ENCODE data around the gene MAPKAP1. TPM values are rescaled to one million over a fixed set of nuclear protein-coding genes. Genes with fewer than 3 reads are reported as not detected.

MAPKAP1 gene
- total and polyA plus RNA-seq, 9 of the 15 experiments (the other 6 are each of a cell fraction or from before 2014, with no cell fraction given), result 2.6 to 82.1 (median 61.1) TPM

- CTCF ChIA-PET (ENCODE audit: low intra/inter-chr PET ratio), result no interaction called here
Measured at GRCh38 chr9:125455876-125456275, 251.1 kb downstream of the MAPKAP1 start.

More at GRCh38 chr9:125455876-125456275, 251.1 kb downstream of the MAPKAP1 start:
- POLR2A ChIA-PET, result interaction anchor here (1.7 kb wide), 1 partner anchor 18 kb away, joined by 3 read pairs; no protein-coding TSS in a partner anchor
- no peaks in the 10 kb centered on the region for H3K79me2 ChIP-seq (ENCODE audit: control insufficient read depth, insufficient read depth, low read length)
- no peak overlapping the region for H3K9ac ChIP-seq (ENCODE audit: insufficient read depth in 1 of 2, low read depth in 2 of 2, low read length in 2 of 2)
- 0 out of 4 replicates have a peak, but pooled peaks of 1 of the 2 experiments have one; percentile 55 for TF ChIP-seq HDAC1 (IDR thresholded peaks at IDR 0.05)
- TF ChIP-seq TRIM24 (IDR thresholded peaks at IDR 0.05), result peak; percentile 59 to 77; a peak in 3 of 4 replicates
- TF ChIP-seq ZNF280A (IDR thresholded peaks at IDR 0.05; ENCODE audit: low read depth, partially characterized antibody), result peak; percentile 82
- TF ChIP-seq EWSR1 (IDR thresholded peaks at IDR 0.05; ENCODE audit: borderline replicate concordance, low read depth, partially characterized antibody), result no peak
- TF ChIP-seq CBX3 (IDR thresholded peaks at IDR 0.05; ENCODE audit: borderline replicate concordance in 1 of 2, low read length in 2 of 2), result peak in 1 of 2 experiments; percentile 96; a peak in 1 of 3 replicates
- TF ChIP-seq ZNF766 (CRISPR knock-in tag; conservative IDR thresholded peaks at IDR 0.05), result peak; percentile 46; the same call in 1 of the 2 replicates
- peak; percentile 93 for TF ChIP-seq TRIM28 (IDR thresholded peaks at IDR 0.05)
- TF ChIP-seq NUFIP1 (IDR thresholded peaks at IDR 0.05; ENCODE audit: partially characterized antibody), result no peak
- H3K36me3 ChIP-seq (ENCODE audit: control insufficient read depth, insufficient read depth, low read length), result peaks cover 5% of the 10 kb centered on the region; the same call in 1 of the 3 replicates
- intact Hi-C loops (cut with micrococcal nuclease) (no loop called here), in situ Hi-C loops (cut with MboI) (no loop called here)
- H3K27ac ChIP-seq (ENCODE audit: extremely low read depth, low read depth, low read length), result no peak overlapping the region
- no peaks in the 10 kb centered on the region for H3K27me3 ChIP-seq (ENCODE audit: control insufficient read depth in 2 of 2, insufficient read depth in 2 of 2, low read length in 2 of 2)
- ATAC-seq (no peak), DNase-seq (ENCODE audit: extremely low read depth in 1 of 4, low spot score in 3 of 4) (no peak), FAIRE-seq (no peak)
- no peak overlapping the region for H2AFZ ChIP-seq (ENCODE audit: low read depth, low read length)
- H3K4me2 ChIP-seq (ENCODE audit: insufficient read depth, low read length), result no peak overlapping the region
- WGBS (ENCODE audit: insufficient coverage, low coverage, missing lambda C conversion rate), result 100% methylated on average over 4 of the region's 4 CpGs
- H3K9me1 ChIP-seq (ENCODE audit: control insufficient read depth, insufficient read depth, low read length), result no peaks in the 10 kb centered on the region
- peaks cover 18% of the 10 kb centered on the region for H3K9me3 ChIP-seq (replicated peaks; ENCODE audit: control insufficient read depth, insufficient read depth, low read depth, low read length)
- no peaks in the 10 kb centered on the region for H4K20me1 ChIP-seq (replicated peaks; ENCODE audit: control insufficient read depth, insufficient read depth, low read length)
- BruUV-seq (replicated peaks), result no TSS peak
- H3K4me1 ChIP-seq (replicated peaks in 1 of 2; ENCODE audit: control insufficient read depth in 2 of 2, insufficient read depth in 2 of 2, low read length in 2 of 2), result no peaks in the 10 kb centered on the region; a peak in 1 of 5 replicates
- no peak overlapping the region for H3K4me3 ChIP-seq

All from K562 (cell line).